HCT116 (cell line): ENCODE results near the gene SORCS2. TPM values are rescaled to one million over a fixed set of nuclear protein-coding genes. Genes with fewer than 3 reads are reported as not detected.

Experiments
- ATAC-seq: fragments of 200-7000 bp; cut with Tn5 transposase; 2 replicates; pipeline ENCODE4 v1.9.1; 2020; ENCODE audit warnings: mild to moderate bottlenecking, moderate library complexity
- BruUV-seq: library from RNA; stranded (reverse); fragments of 400-500 nt; replicated peaks from 2 replicates; lab custom pipeline; 2021; lab: Mats Ljungman, UMichigan
- CTCF ChIA-PET: fragments of 300-600 bp; sonication (Branson Sonifier 250); formaldehyde crosslinking; loops from one replicate; lab custom pipeline; 2021; ENCODE audit warnings: antibody characterized with exemption; lab: Charles Lee
- POLR2A ChIA-PET: fragments of 300-600, 350-600 bp; sonication (Branson Sonifier 250); formaldehyde crosslinking; loops from one replicate; lab custom pipeline; 2021; ENCODE audit warnings: antibody characterized with exemption; lab: Charles Lee
- RAD21 ChIA-PET, 2 experiments: fragments of 300-600 bp; sonication (Branson Sonifier 250); formaldehyde crosslinking; loops; one replicate each; lab custom pipeline; 2023; ENCODE audit warnings: low total read pairs in 2 of 2; ENCODE audit not compliant: uncharacterized antibody in 2 of 2, unreplicated experiment in 2 of 2, low non-redundant PET in 1 of 2; lab: Charles Lee
- DNase-seq: peaks from one replicate; pipeline ENCODE4 v3.0.0-alpha.2; 2010; ENCODE audit warnings: low read depth, low spot score
- H2AFZ ChIP-seq: fragments of 200-600 bp; shearing (Covaris generic), sonication (generic); 2 replicates; pipeline ENCODE4 v1.6.1; 2017; ENCODE audit warnings: low read depth, mixed run types, mixed read lengths, antibody characterized with exemption, low read length; ENCODE audit not compliant: poor library complexity, severe bottlenecking
- H3K27ac ChIP-seq: 2 replicates; pipeline ENCODE4 v1.5.1; 2012; ENCODE audit warnings: low read depth, low read length
- H3K27me3 ChIP-seq: fragments of 200-600 bp; sonication (generic); 2 replicates; pipeline ENCODE4 v1.6.1; 2016; ENCODE audit warnings: mixed run types, low read length, mixed read lengths; ENCODE audit not compliant: insufficient read depth
- H3K36me3 ChIP-seq, 2 experiments: fragments of 200-500 bp in 1 of 2; fragments of 200-600 bp in 1 of 2; sonication (Bioruptor generic) in 1 of 2; sonication (generic) in 1 of 2; 2 replicates each; pipeline versions ENCODE4 v1.5.1 to v1.6.1; 2014 to 2016; ENCODE audit warnings: low read length in 2 of 2, inconsistent platforms in 1 of 2, mixed read lengths in 1 of 2, mixed run types in 1 of 2; ENCODE audit not compliant: insufficient read depth in 2 of 2, control insufficient read depth in 1 of 2
- H3K4me1 ChIP-seq, 2 experiments: fragments of 200-600 bp in 1 of 2; sonication (generic) in 1 of 2; 2 replicates each; pipeline versions ENCODE4 v1.5.1 to v1.6.1; 2012 to 2017; ENCODE audit warnings: low read length in 2 of 2, inconsistent platforms in 1 of 2, mild to moderate bottlenecking in 1 of 2, mixed read lengths in 1 of 2, mixed run types in 1 of 2, moderate library complexity in 1 of 2; ENCODE audit not compliant: insufficient read depth in 2 of 2, control insufficient read depth in 1 of 2
- H3K4me2 ChIP-seq: fragments of 200-600 bp; sonication (generic); 2 replicates; pipeline ENCODE4 v1.6.1; 2017; ENCODE audit warnings: mixed run types, low read length, mixed read lengths
- H3K4me3 ChIP-seq, 2 experiments: fragments of 200-600 bp in 1 of 2; sonication (generic) in 1 of 2; replicated peaks in 1 of 2; 2 replicates each; pipeline ENCODE4 v1.5.1; 2011 to 2016; ENCODE audit warnings: low read length in 2 of 2, control low read depth in 1 of 2, low read depth in 1 of 2, mild to moderate bottlenecking in 1 of 2, mixed read lengths in 1 of 2, mixed run types in 1 of 2
- H3K79me2 ChIP-seq: fragments of 200-600 bp; sonication (generic); 2 replicates; pipeline ENCODE4 v1.6.1; 2017; ENCODE audit warnings: mild to moderate bottlenecking, mixed run types, low read length, moderate library complexity, mixed read lengths; ENCODE audit not compliant: insufficient read depth
- H3K9ac ChIP-seq: fragments of 200-600 bp; sonication (generic); 2 replicates; pipeline ENCODE4 v1.6.1; 2016; ENCODE audit warnings: low read length, mixed read lengths
- H3K9me2 ChIP-seq: fragments of 200-600 bp; sonication (generic), shearing (Covaris generic); 2 replicates; pipeline ENCODE4 v1.6.1; 2017; ENCODE audit warnings: mixed run types, mild to moderate bottlenecking, moderate library complexity; ENCODE audit not compliant: insufficient read depth
- H3K9me3 ChIP-seq, 2 experiments: fragments of 200-500 bp in 1 of 2; fragments of 200-600 bp in 1 of 2; sonication (Bioruptor generic) in 1 of 2; sonication (generic) in 1 of 2; 2 replicates each; pipeline ENCODE4 v1.6.1; 2014 to 2017; ENCODE audit warnings: low read length in 2 of 2, mixed read lengths in 2 of 2, inconsistent platforms in 1 of 2, low read depth in 1 of 2, mild to moderate bottlenecking in 1 of 2, mixed run types in 1 of 2, moderate library complexity in 1 of 2; ENCODE audit not compliant: control insufficient read depth in 1 of 2, insufficient read depth in 1 of 2
- H4K20me1 ChIP-seq: fragments of 200-600 bp; sonication (generic), shearing (Covaris generic); 2 replicates; pipeline ENCODE4 v1.6.1; 2017; ENCODE audit warnings: mixed run types, mild to moderate bottlenecking, moderate library complexity; ENCODE audit not compliant: insufficient read depth
- JUND ChIP-seq: IDR thresholded peaks from 2 replicates; pipeline ENCODE4 v1.6.1; 2012
- RAD21 ChIP-seq: IDR thresholded peaks from 2 replicates; pipeline ENCODE4 v1.6.1; 2012; ENCODE audit warnings: low read depth, mild to moderate bottlenecking
- SIN3A ChIP-seq: IDR thresholded peaks from 2 replicates; pipeline ENCODE4 v1.6.1; 2012; ENCODE audit warnings: low read depth
- intact Hi-C: fragments of 100-400 bp; cut with micrococcal nuclease; formaldehyde crosslinking; loops from 2 replicates; pipeline ENCODE4 v1.10.0; 2022
- total RNA-seq: library from RNA; stranded (reverse); gene quantifications from one replicate; pipeline ENCODE4 v1.2.1, GENCODE V29; 2021; ENCODE audit not compliant: unreplicated experiment
- TF ChIP-seq, protein P1 (sequence below): IDR thresholded peaks from 2 replicates; pipeline ENCODE4 v1.6.1; 2012
- TF ChIP-seq, protein P2 (sequence below), 3 experiments: fragments of 200-600 bp in 1 of 3; sonication (generic) in 1 of 3; IDR thresholded peaks in 2 of 3; conservative IDR thresholded peaks in 1 of 3; 2 replicates each; pipeline ENCODE4 v1.5.1; 2012 to 2017; ENCODE audit warnings: low read depth in 2 of 3, low read length in 2 of 3, antibody characterized with exemption in 1 of 3, borderline replicate concordance in 1 of 3, control low read depth in 1 of 3, mild to moderate bottlenecking in 1 of 3, mixed read lengths in 1 of 3, mixed run types in 1 of 3, moderate library complexity in 1 of 3; ENCODE audit not compliant: insufficient read depth in 1 of 3

SORCS2 gene
- total RNA-seq, 1 experiment from 2014 or later = 0.37 TPM

DNA sequence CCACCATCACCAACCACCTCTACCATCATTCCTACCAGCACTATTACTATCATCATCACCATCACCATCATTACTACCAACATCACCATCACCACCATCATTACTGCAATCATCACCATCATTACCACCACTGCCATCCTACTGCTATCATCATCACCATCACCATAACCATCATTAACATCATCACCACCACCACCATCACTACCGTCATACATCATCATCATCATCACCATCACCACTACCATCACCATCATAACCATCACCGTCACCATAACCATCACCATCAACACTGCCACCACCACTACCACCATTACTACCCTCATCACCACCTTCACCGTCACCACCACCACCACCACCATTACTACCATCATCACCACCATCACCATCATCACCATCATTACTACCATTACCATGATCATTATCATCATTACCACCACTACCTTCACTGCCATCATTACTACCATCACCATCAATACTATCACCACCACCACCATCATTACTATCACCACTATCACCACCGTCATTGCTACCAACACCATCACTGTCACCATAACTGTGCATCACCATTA lies 170.6 kb downstream of the SORCS2 start:
- Histone ChIP-seq H3K27me3 (peaks cover 28% of the 10 kb centered on the region; the same call in 1 of the 2 replicates), H3K9me2 (no peaks in the 10 kb centered on the region), H3K9me3 (no peaks in the 10 kb centered on the region), H3K4me3 (no peak overlapping the region), H3K4me2 (no peak overlapping the region), H3K27ac (no peak overlapping the region), H3K9ac (no peak overlapping the region), H3K36me3 (no peaks in the 10 kb centered on the region), H4K20me1 (no peaks in the 10 kb centered on the region), H2AFZ (no peak overlapping the region), H3K79me2 (no peaks in the 10 kb centered on the region), H3K4me1 (peaks cover 7% of the 10 kb centered on the region in 2 experiments; a peak in 2 of 4 replicates)
- DNase-seq = no peak
- CTCF ChIA-PET = no interaction called here
- intact Hi-C loops = no loop called here
- POLR2A ChIA-PET = no interaction called here
- no TSS peak for BruUV-seq
- TF ChIP-seq, protein P1, sequence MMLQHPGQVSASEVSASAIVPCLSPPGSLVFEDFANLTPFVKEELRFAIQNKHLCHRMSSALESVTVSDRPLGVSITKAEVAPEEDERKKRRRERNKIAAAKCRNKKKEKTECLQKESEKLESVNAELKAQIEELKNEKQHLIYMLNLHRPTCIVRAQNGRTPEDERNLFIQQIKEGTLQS = no peak
- no peak for TF ChIP-seq JUND
- RAD21 ChIA-PET = no interaction called here
- no peak for ATAC-seq

DNA sequence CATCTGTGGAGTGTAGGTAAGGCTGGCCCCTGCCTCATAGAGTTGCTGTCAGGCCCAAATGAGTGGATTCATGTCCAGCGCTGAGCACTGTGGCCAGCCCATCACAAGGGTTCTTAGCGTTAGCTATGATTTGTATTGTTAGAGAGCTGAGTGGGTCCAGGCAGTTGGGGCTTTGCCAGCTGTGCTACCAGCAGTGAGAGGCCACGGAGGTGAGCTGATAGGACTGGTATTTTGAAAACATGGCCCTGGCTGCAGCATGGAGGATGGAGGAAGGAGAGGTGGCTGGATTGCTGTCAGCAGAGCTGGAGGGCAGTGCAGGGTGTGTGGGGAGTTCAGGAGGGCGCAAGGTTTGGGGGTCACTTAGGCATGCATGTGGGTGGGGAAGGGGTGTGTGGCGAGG lies 172.6 kb downstream of the SORCS2 start:
- DNase-seq (no peak), ATAC-seq (no peak)
- no peak overlapping the region for H3K27ac ChIP-seq
- no peak overlapping the region for H3K4me2 ChIP-seq
- no peaks in the 10 kb centered on the region for H4K20me1 ChIP-seq
- H3K4me3 ChIP-seq = no peak overlapping the region
- H3K79me2 ChIP-seq = no peaks in the 10 kb centered on the region
- H3K4me1 ChIP-seq = no peaks in the 10 kb centered on the region
- no peaks in the 10 kb centered on the region for H3K9me2 ChIP-seq
- ChIA-PET RAD21 (no interaction called here), CTCF (no interaction called here), POLR2A (no interaction called here)
- H3K27me3 ChIP-seq = peaks cover 29% of the 10 kb centered on the region; the same call in 1 of the 2 replicates
- H3K9ac ChIP-seq = no peak overlapping the region
- no peak overlapping the region for H2AFZ ChIP-seq
- TF ChIP-seq SIN3A = no peak
- TF ChIP-seq RAD21 = no peak
- TF ChIP-seq, protein P2, sequence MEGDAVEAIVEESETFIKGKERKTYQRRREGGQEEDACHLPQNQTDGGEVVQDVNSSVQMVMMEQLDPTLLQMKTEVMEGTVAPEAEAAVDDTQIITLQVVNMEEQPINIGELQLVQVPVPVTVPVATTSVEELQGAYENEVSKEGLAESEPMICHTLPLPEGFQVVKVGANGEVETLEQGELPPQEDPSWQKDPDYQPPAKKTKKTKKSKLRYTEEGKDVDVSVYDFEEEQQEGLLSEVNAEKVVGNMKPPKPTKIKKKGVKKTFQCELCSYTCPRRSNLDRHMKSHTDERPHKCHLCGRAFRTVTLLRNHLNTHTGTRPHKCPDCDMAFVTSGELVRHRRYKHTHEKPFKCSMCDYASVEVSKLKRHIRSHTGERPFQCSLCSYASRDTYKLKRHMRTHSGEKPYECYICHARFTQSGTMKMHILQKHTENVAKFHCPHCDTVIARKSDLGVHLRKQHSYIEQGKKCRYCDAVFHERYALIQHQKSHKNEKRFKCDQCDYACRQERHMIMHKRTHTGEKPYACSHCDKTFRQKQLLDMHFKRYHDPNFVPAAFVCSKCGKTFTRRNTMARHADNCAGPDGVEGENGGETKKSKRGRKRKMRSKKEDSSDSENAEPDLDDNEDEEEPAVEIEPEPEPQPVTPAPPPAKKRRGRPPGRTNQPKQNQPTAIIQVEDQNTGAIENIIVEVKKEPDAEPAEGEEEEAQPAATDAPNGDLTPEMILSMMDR (IDR thresholded peaks at IDR 0.05 in 2 of 3, conservative IDR thresholded peaks at IDR 0.05 in 1 of 3; ENCODE audit: borderline replicate concordance in 1 of 3, insufficient read depth in 1 of 3, low read depth in 2 of 3, low read length in 2 of 3) = no peak
- TF ChIP-seq, all 23 proteins: peak for 0
- H3K36me3 ChIP-seq = no peaks in the 10 kb centered on the region
- no peaks in the 10 kb centered on the region for H3K9me3 ChIP-seq
- intact Hi-C loops = no loop called here
- BruUV-seq = no TSS peak
